Calu3 (cell line): ENCODE data around the gene ENOX2. TPM values are rescaled to one million over a fixed set of nuclear protein-coding genes. Genes with fewer than 3 reads are reported as not detected.
"Not testable (repeated sequence)": the region's sequence is repeated elsewhere in the genome, so short reads cannot be mapped to it uniquely, and the experiment has no call there.

Experiments used
- BruUV-seq: library from RNA; stranded (reverse); fragments of 400-500 nt; replicated peaks from 2 replicates; lab custom pipeline; 2021; lab: Mats Ljungman, UMichigan
- CTCF ChIA-PET: fragments of 300-600 bp; sonication (Branson Sonifier 250); formaldehyde crosslinking; loops from one replicate; lab custom pipeline; 2022; ENCODE audit warnings: antibody characterized with exemption; lab: Charles Lee
- DNase-seq: peaks from one replicate; pipeline ENCODE4 v3.0.0; 2022
- H3K27ac Mint-ChIP-seq: one replicate; pipeline ENCODE4 v1.8.0; 2022; ENCODE audit warnings: mixed read lengths; ENCODE audit not compliant: unreplicated experiment
- H3K27me3 Mint-ChIP-seq: one replicate; pipeline ENCODE4 v1.8.0; 2022; ENCODE audit warnings: mixed read lengths; ENCODE audit not compliant: unreplicated experiment
- H3K36me3 Mint-ChIP-seq: one replicate; pipeline ENCODE4 v1.8.0; 2022; ENCODE audit warnings: mild to moderate bottlenecking, moderate library complexity, mixed read lengths; ENCODE audit not compliant: insufficient read depth, unreplicated experiment
- H3K4me1 Mint-ChIP-seq: one replicate; pipeline ENCODE4 v1.8.0; 2022; ENCODE audit warnings: mild to moderate bottlenecking, low read depth, mixed read lengths; ENCODE audit not compliant: unreplicated experiment
- H3K4me3 Mint-ChIP-seq: one replicate; pipeline ENCODE4 v1.8.0; 2022; ENCODE audit warnings: mild to moderate bottlenecking, low read depth, moderate library complexity, mixed read lengths; ENCODE audit not compliant: unreplicated experiment
- H3K9me3 Mint-ChIP-seq: one replicate; pipeline ENCODE4 v1.8.0; 2022; ENCODE audit warnings: low read depth, mixed read lengths; ENCODE audit not compliant: unreplicated experiment
- CTCF ChIP-seq: fragments of 200-600 bp; IDR thresholded peaks from one replicate; pipeline ENCODE4 v1.8.0; 2022; ENCODE audit warnings: antibody characterized with exemption; ENCODE audit not compliant: unreplicated experiment
- intact Hi-C: fragments of 100-400 bp; cut with micrococcal nuclease; formaldehyde crosslinking; loops from one replicate; pipeline ENCODE4 v1.10.0; 2022; ENCODE audit not compliant: unreplicated experiment
- total RNA-seq: library from RNA; stranded (reverse); gene quantifications from 2 replicates; pipeline ENCODE4 v1.2.3, GENCODE V29; 2022

The ENOX2 gene
- total RNA-seq, 1 experiment from 2014 or later: 23.4 TPM

GRCh38 chrX:130803537-130803936 lies 99.5 kb downstream of the ENOX2 start:
- H3K27ac Mint-ChIP-seq: no peak overlapping the region
- TF ChIP-seq CTCF: no peak
- no peaks in the 10 kb centered on the region for H3K36me3 Mint-ChIP-seq
- H3K9me3 Mint-ChIP-seq: no peaks in the 10 kb centered on the region
- no peaks in the 10 kb centered on the region for H3K4me1 Mint-ChIP-seq
- intact Hi-C loops: no loop called here
- no peak for DNase-seq
- no peaks in the 10 kb centered on the region for H3K27me3 Mint-ChIP-seq
- no TSS peak for BruUV-seq
- no peak overlapping the region for H3K4me3 Mint-ChIP-seq
- CTCF ChIA-PET: no interaction called here

GRCh38 chrX:130801901-130802300 lies 101.1 kb downstream of the ENOX2 start:
- CTCF ChIA-PET: no interaction called here
- DNase-seq: no peak
- intact Hi-C loops: no loop called here
- Mint-ChIP-seq H3K27ac (no peak overlapping the region), H3K27me3 (no peaks in the 10 kb centered on the region), H3K4me3 (no peak overlapping the region), H3K9me3 (no peaks in the 10 kb centered on the region), H3K36me3 (no peaks in the 10 kb centered on the region), H3K4me1 (no peaks in the 10 kb centered on the region)
- no TSS peak for BruUV-seq
- no peak for TF ChIP-seq CTCF

GRCh38 chrX:130799393-130799792 lies 103.6 kb downstream of the ENOX2 start:
- H3K36me3 Mint-ChIP-seq: no peaks in the 10 kb centered on the region
- no peak for DNase-seq
- no peaks in the 10 kb centered on the region for H3K4me1 Mint-ChIP-seq
- CTCF ChIA-PET: no interaction called here
- BruUV-seq: no TSS peak
- H3K4me3 Mint-ChIP-seq: no peak overlapping the region
- intact Hi-C loops: no loop called here
- no peak overlapping the region for H3K27ac Mint-ChIP-seq
- no peak for TF ChIP-seq CTCF
- H3K27me3 Mint-ChIP-seq: no peaks in the 10 kb centered on the region
- no peaks in the 10 kb centered on the region for H3K9me3 Mint-ChIP-seq

- intact Hi-C loops: no loop called here
- DNase-seq: no peak
- Mint-ChIP-seq H3K4me1 (no peaks in the 10 kb centered on the region), H3K9me3 (no peaks in the 10 kb centered on the region), H3K27ac (no peak overlapping the region), H3K36me3 (no peaks in the 10 kb centered on the region), H3K4me3 (no peak overlapping the region), H3K27me3 (no peaks in the 10 kb centered on the region)
- TF ChIP-seq CTCF: no peak
- CTCF ChIA-PET: no interaction called here
- BruUV-seq: no TSS peak
These were observed 109.0 kb downstream of the ENOX2 start for GRCh38 chrX:130793975-130794374.

- intact Hi-C loops, H3K27ac Mint-ChIP-seq, H3K4me1 Mint-ChIP-seq, H3K27me3 Mint-ChIP-seq, BruUV-seq, H3K36me3 Mint-ChIP-seq, H3K4me3 Mint-ChIP-seq, CTCF ChIA-PET, DNase-seq, H3K9me3 Mint-ChIP-seq: not testable (repeated sequence)
These were observed 111.1 kb downstream of the ENOX2 start for GRCh38 chrX:130791870-130792269.
